HG03139 (cell line): ENCODE data around the gene BABAM2.
A peak's percentile ranks its signal among the peaks of the same experiment; 100 is the strongest.
"Not testable (repeated sequence)": the region's sequence is repeated elsewhere in the genome, so short reads cannot be mapped to it uniquely, and the experiment has no call there.

Experiments used
- ATAC-seq: cut with Tn5 transposase; IDR thresholded peaks from one replicate; pipeline ENCODE4 v1.9.1; 2021; ENCODE audit not compliant: unreplicated experiment

Gene BABAM2

DNA sequence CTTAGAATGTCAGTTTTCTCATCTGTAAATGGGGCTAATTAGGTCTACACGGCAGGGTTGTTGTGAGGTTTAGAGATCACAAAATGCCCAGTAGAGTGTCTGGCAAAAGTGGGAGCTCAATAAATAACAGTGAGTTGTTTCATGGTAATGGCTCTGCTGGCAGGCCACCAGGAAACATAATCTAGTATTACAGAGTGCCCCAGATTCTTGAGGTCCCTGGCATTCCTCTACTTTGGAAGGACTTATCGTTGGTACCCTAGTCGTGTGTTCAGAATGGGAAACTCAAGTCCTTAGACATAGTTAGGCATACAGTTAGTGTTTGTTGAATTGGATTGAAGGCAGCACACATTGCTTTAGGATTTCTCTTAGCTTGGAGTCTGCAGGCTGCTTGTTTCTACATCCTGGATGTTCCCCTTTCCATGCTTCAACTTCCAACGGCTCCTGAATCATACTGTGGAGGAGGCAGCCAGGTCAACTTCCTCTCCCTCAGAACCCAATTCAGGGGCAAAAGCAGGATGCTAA, 340.6 kb downstream of the BABAM2 start:
- ATAC-seq = no peak

DNA sequence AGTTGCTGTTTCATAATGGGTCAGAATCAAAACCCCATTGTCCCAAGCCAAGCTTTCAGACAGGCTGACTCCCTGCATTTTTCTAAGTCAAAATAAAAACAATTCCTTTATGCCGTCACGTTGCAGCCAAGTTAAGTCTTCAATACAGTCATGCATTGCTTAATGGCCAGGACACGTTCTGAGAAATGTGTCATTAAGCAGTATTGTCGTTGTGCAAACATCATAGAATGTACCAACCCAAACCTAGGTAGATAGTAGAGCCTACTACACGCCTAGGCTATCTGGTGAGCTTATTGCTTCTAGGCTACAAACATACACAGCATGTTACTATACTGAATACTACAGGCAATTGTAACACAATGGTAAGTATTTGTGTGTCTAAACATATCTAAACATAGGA, 341.8 kb downstream of the BABAM2 start:
- no peak for ATAC-seq

GRCh38 chr2:28233164-28233676, 342.7 kb downstream of the BABAM2 start:
- no peak for ATAC-seq

- no peak for ATAC-seq
These were observed 344.3 kb downstream of the BABAM2 start for GRCh38 chr2:28234807-28235206.

DNA sequence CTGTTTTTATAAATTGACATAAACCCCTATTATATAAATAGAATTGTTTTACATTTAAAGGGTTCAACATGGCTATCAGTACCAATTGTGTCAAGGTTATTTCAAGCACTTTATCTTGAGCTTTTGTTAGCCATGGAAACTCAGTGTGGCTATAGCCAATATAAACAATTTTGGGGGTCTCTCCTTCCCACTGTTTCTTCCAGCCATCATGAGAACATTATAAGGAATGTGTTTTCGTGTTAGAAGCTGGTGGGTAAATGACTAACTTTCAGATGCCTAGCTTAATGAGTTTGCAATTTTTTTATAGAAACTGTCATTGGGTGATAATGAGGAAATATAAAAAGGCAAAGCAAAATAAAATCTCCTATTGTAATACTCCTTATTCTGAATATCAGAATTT, 348.7 kb downstream of the BABAM2 start:
- no peak for ATAC-seq

DNA sequence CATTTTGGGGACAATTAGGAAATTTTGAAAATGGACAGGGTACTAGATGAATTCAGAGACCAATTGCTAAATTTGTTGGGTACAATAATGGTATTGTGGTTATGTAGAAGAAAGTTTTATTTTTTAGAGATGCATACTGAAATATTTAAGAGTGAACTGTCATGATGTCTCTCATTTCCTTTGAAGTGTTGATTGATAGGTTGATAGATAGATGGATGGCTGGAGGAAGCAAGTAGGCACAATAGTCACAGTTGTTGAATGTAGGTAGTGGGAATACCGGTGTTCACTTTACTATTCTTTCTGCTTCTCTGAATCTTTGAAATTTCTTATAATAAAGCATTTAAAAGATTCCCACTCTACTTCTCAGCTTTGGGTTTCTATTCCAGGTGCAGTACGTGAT, 350.4 kb downstream of the BABAM2 start:
- no peak for ATAC-seq

GRCh38 chr2:28247290-28247689, 356.8 kb downstream of the BABAM2 start:
- no peak for ATAC-seq

GRCh38 chr2:28247734-28248133, 357.2 kb downstream of the BABAM2 start:
- ATAC-seq = no peak

DNA sequence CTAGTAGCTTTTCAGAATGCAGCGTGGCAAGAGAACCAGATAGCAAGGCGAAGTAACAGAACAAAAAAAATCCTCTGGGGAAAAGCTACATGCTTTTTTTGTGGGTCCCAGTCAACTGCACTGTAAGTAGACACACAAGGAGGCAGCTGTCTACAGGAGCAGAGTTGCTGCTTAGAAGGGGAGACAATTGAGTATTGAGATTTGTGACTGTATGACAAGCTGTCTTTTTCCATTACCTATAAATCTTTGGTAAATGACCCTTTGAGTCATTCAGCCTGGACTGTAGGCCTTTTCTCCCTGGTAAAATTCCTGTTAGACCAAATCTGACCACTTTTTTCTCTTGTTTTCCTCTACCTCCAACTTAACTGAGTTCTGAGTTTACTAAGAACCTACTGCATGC, 358.0 kb downstream of the BABAM2 start:
- no peak for ATAC-seq

- no peak for ATAC-seq
These were observed 359.5 kb downstream of the BABAM2 start for GRCh38 chr2:28250006-28250405.

DNA sequence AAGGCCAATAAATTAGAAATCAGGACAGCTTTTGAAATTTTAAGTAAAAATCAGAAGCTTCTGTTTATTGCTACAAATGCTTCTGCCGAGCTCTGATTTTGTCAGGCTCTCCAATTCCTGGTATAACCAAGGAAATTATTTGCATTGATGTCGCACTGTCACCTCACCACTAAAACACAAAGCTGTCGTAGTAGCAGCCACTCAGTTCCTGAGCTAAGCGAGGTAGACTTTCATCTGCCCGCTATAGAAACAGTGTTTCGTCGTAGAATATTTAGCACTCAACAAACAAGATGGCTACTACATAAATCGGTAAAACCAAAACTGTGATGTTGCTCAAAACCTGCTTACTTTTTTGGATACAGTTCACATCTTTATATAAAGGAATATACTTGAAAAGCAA, 360.8 kb downstream of the BABAM2 start:
- no peak for ATAC-seq

DNA sequence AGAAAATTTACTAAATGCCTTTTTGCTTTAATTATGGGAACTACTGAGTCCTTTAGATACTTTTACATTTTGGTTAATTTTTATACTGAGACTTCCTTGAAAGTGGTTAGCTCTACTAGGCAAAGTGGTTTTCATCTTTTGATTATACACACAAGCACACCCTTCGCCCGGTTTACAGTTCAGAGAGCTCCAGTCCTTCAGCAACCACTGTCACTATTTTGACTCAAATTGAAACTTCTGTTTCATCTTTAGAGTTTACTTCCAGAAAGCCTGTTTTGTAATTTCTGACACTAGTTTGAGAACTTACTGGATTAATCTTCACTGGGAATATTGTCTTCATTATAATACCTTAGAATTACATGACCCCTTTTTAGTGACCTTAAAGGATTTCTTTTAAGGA, 361.8 kb downstream of the BABAM2 start:
- peak; percentile 89 for ATAC-seq

DNA sequence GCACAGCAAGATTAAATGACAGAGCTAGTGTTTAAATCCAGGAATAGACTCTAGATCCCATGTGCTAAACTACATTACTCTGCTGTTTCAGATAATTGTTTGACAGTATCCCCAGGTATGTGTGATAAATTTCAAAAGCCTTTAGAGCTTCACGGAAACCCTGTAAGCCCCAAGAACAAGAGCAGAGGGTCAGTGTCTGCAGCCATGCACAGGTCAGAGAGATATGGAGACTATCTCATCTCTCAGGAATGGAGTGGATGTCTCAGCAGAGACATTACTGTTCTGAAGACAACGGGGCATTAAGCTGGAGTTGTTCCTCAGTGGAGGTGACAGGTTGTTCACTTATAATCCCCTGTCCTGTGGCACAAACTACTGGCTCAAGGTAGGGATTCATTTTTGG, 363.0 kb downstream of the BABAM2 start:
- no peak for ATAC-seq

- not testable (repeated sequence) for ATAC-seq
These were observed 364.7 kb downstream of the BABAM2 start for GRCh38 chr2:28255231-28255630.

DNA sequence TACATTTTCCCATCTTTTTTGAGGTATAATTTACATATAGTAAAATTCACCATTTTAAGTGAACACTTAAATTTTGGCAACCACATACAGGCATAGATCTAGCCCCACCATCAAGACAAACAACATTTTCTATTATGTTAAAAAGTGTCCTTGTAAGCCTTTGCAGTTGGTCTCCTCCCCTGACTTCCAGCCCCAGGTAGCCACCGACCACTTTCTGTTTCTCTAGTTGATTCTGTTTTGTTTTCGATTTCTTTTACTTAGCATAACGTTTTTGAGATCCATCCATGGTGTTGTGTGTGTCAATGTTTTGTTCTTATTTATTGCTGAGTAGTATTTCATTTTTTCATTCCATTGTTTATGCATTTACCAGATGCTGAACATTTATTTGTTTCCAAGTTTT, 366.7 kb downstream of the BABAM2 start:
- ATAC-seq = no peak

DNA sequence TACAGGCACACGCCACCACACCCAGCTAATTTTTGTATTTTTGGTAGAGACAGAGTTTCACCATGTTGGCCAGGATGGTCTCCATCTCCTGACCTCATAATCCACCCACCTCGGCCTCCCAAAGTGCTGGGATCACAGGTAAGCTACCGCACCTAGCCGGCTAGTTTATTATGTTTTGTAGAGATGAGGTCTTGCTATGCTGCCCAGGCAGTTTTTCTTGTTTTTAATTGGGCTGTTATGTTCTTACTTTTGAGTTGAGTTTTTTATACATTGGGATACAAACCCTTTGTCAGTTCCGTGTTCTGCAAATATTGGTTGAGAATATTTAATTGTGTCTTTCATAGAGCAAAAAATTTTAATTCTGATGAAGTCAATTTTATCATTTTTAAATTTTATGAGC, 368.7 kb downstream of the BABAM2 start:
- not testable (repeated sequence) for ATAC-seq

- no peak for ATAC-seq
These were observed 373.2 kb downstream of the BABAM2 start for GRCh38 chr2:28263690-28264089.

- no peak for ATAC-seq
These were observed 376.8 kb downstream of the BABAM2 start for GRCh38 chr2:28267282-28267681.

DNA sequence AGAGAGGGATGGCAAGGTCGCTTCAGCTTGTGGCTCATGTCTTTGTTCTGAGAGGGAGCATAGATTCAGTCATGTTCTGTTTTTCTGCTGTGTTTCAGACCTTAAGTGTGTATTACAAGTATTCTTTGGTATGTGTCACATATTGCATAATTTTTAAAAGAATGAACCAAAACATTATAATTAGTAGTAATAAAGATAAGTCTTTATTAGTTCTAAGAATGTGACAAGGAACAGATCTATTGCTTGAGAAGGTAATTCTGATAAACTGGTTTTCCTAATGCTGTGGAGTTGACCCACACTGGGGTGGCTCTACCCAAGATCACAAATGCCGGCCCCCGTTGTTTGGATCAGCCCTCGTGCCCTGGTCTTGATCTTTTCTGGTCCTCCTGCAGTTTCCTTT, 377.9 kb downstream of the BABAM2 start:
- ATAC-seq = no peak

GRCh38 chr2:28269019-28269784, 378.7 kb downstream of the BABAM2 start:
- no peak for ATAC-seq

DNA sequence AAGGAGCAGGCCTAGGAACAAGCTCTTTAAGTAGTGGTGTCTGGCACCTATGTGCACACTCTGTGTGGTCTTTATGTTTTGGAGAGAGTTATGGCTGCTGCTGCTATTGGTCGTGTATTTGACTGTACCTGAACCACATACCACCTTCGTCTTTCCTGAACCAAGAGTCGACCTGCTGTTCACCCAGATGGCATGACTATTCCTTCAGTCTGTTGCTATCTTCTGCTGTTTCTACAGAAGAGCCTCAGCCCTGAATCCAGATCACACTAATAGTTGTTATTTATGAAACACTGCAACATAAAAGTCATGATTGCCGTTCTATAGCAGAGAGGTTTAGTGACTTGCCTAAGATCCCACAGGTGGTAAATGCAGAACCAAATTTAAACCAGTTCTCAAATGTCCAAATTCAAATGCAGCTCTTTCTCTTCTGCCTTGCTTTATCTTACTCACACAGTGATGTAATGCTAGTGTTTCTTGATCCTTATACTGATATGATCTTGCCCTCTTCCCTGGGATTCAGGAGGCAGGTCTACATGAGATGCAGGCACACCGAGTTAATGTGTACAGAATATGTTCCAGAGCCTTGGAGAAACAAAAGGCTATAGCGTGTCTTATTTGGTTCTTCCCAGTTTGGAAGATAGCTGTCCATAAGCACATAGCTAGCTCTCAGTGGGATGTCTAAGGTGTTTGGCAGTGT, 380.1 kb downstream of the BABAM2 start:
- no peak for ATAC-seq

- no peak for ATAC-seq
These were observed 380.8 kb downstream of the BABAM2 start for GRCh38 chr2:28271231-28271918.
